Uterus (tissue), 4 donors: ENCODE measurements around the gene PABPN1L. TPM values are rescaled to one million over a fixed set of nuclear protein-coding genes. Genes with fewer than 3 reads are reported as not detected.
"Not testable (repeated sequence)": the region's sequence is repeated elsewhere in the genome, so short reads cannot be mapped to it uniquely, and the experiment has no call there.

Experiments used
- DNase-seq, 2 donors: peaks; one replicate each; pipeline ENCODE4 v3.0.0-alpha.2; 2019 to 2020
- H3K27ac ChIP-seq, 2 donors: fragments of 200-600 bp; sonication (generic); 1 replicate in 1 of 2; 2 replicates in 1 of 2; pipeline ENCODE4 v1.5.1; 2016 to 2018
- H3K27me3 ChIP-seq, 2 donors: fragments of 200-600 bp; sonication (generic); one replicate each; pipeline ENCODE4 v1.5.1; 2018 to 2019; ENCODE audit warnings: control low read depth in 1 of 2
- H3K36me3 ChIP-seq, 2 donors: fragments of 200-600 bp; sonication (generic); one replicate each; pipeline ENCODE4 v1.5.1; 2019; ENCODE audit warnings: control low read depth in 1 of 2
- H3K4me1 ChIP-seq, 2 donors: fragments of 200-600 bp; sonication (generic); one replicate each; pipeline ENCODE4 v1.5.1; 2018 to 2019; ENCODE audit warnings: control low read depth in 1 of 2
- H3K4me3 ChIP-seq, 2 donors: fragments of 200-600 bp; sonication (generic); 1 replicate in 1 of 2; 2 replicates in 1 of 2; pipeline ENCODE4 v1.5.1; 2018 to 2019; ENCODE audit warnings: mild to moderate bottlenecking in 1 of 2
- H3K9me3 ChIP-seq, 2 donors: fragments of 200-600 bp; sonication (generic); one replicate each; pipeline ENCODE4 v1.5.1; 2019; ENCODE audit warnings: control low read depth in 1 of 2
- POLR2A ChIP-seq, 2 donors: fragments of 450-650 bp; IDR thresholded peaks; one replicate each; pipeline ENCODE4 v1.6.1; 2016; ENCODE audit warnings: antibody characterized with exemption in 2 of 2, mild to moderate bottlenecking in 1 of 2, moderate library complexity in 1 of 2
- intact Hi-C: fragments of 100-400 bp; cut with DNase I; formaldehyde crosslinking; loops from one replicate; pipeline ENCODE4 v1.15.1; 2023; ENCODE audit warnings: low total_unique reads
- total RNA-seq, 4 donors: library from RNA; depleted of rRNA in 3 of 4; stranded (reverse); fragments of >200 nt in 3 of 4; gene quantifications; one replicate each; pipeline versions ENCODE4 v1.1.0 to v1.2.4, GENCODE V29; 2014 to 2023
- TF ChIP-seq, protein P1 (sequence below), 4 experiments: fragments of 200-600 bp in 2 of 4; fragments of 450-650 bp in 2 of 4; sonication (generic) in 2 of 4; IDR thresholded peaks; one replicate each; pipeline ENCODE4 v1.5.1; 2016 to 2019; ENCODE audit warnings: antibody characterized with exemption in 4 of 4, mild to moderate bottlenecking in 2 of 4, moderate library complexity in 1 of 4
- donor health status: DM: yes; HTN: yes; CAD: no.

The PABPN1L gene
- total RNA-seq, 4 donors from 2014 or later, result not detected

GRCh38 chr16:88896238-88897070 lies 30.0 kb upstream of the PABPN1L start:
- DNase-seq, result no peak
- Histone ChIP-seq H3K4me1 (no peaks in the 10 kb centered on the region), H3K27ac (no peak overlapping the region), H3K4me3 (no peak overlapping the region), H3K36me3 (no peaks in the 10 kb centered on the region), H3K9me3 (no peaks in the 10 kb centered on the region), H3K27me3 (no peaks in the 10 kb centered on the region)
- TF ChIP-seq POLR2A (IDR thresholded peaks at IDR 0.05), result no peak
- TF ChIP-seq, protein P1, sequence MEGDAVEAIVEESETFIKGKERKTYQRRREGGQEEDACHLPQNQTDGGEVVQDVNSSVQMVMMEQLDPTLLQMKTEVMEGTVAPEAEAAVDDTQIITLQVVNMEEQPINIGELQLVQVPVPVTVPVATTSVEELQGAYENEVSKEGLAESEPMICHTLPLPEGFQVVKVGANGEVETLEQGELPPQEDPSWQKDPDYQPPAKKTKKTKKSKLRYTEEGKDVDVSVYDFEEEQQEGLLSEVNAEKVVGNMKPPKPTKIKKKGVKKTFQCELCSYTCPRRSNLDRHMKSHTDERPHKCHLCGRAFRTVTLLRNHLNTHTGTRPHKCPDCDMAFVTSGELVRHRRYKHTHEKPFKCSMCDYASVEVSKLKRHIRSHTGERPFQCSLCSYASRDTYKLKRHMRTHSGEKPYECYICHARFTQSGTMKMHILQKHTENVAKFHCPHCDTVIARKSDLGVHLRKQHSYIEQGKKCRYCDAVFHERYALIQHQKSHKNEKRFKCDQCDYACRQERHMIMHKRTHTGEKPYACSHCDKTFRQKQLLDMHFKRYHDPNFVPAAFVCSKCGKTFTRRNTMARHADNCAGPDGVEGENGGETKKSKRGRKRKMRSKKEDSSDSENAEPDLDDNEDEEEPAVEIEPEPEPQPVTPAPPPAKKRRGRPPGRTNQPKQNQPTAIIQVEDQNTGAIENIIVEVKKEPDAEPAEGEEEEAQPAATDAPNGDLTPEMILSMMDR (IDR thresholded peaks at IDR 0.05), result no peak
- intact Hi-C loops, result no loop called here

- intact Hi-C loops, result no loop called here
- Histone ChIP-seq H3K4me3 (no peak overlapping the region), H3K27ac (no peak overlapping the region), H3K9me3 (no peaks in the 10 kb centered on the region), H3K36me3 (no peaks in the 10 kb centered on the region), H3K4me1 (no peaks in the 10 kb centered on the region), H3K27me3 (no peaks in the 10 kb centered on the region)
- TF ChIP-seq, protein P1 (IDR thresholded peaks at IDR 0.05), result no peak
- no peak for TF ChIP-seq POLR2A (IDR thresholded peaks at IDR 0.05)
- no peak for DNase-seq
These were observed 28.9 kb upstream of the PABPN1L start for GRCh38 chr16:88895335-88895734.

DNA sequence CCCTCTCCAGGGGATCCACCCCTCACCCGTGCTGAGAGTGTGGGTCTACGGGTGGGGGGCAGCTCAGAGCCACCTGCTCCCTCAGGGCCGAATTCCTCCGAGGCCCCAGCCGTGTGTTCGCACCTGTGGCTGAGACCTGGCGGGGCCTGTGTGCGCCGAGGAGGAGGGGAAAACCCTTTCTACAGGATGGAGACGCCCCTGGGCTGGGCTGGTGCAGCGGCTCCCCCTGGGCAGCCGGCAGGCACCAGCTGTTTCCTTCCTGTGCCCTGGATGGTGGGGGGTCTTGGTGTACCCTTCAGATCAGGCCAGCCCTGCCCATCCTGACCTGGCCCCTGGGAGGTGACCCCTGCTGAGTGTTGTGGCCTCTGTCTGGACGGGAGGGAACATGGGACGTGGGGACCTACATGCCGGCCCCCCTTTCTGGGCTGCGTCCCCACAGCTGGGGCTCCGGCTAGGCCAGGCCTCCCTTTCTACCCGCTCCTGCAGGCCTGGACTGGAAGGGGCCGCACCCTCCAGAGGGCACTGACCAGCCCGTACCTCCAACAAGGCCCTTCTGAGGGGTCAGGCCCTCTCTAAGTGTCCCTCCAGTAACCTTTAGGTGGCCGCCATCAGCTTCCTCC lies 28.3 kb upstream of the PABPN1L start:
- H3K9me3 ChIP-seq, result no peaks in the 10 kb centered on the region
- DNase-seq, result no peak
- H3K27ac ChIP-seq, result no peak overlapping the region
- H3K4me1 ChIP-seq, result no peaks in the 10 kb centered on the region
- H3K27me3 ChIP-seq, result no peaks in the 10 kb centered on the region
- no peak overlapping the region for H3K4me3 ChIP-seq
- intact Hi-C loops, result no loop called here
- no peaks in the 10 kb centered on the region for H3K36me3 ChIP-seq
- TF ChIP-seq, protein P1 (IDR thresholded peaks at IDR 0.05), result no peak

- intact Hi-C loops, H3K36me3 ChIP-seq, DNase-seq, H3K27me3 ChIP-seq, H3K9me3 ChIP-seq, H3K27ac ChIP-seq, H3K4me3 ChIP-seq, H3K4me1 ChIP-seq: not testable (repeated sequence)
These were observed 27.8 kb upstream of the PABPN1L start for GRCh38 chr16:88894266-88894665.

DNA sequence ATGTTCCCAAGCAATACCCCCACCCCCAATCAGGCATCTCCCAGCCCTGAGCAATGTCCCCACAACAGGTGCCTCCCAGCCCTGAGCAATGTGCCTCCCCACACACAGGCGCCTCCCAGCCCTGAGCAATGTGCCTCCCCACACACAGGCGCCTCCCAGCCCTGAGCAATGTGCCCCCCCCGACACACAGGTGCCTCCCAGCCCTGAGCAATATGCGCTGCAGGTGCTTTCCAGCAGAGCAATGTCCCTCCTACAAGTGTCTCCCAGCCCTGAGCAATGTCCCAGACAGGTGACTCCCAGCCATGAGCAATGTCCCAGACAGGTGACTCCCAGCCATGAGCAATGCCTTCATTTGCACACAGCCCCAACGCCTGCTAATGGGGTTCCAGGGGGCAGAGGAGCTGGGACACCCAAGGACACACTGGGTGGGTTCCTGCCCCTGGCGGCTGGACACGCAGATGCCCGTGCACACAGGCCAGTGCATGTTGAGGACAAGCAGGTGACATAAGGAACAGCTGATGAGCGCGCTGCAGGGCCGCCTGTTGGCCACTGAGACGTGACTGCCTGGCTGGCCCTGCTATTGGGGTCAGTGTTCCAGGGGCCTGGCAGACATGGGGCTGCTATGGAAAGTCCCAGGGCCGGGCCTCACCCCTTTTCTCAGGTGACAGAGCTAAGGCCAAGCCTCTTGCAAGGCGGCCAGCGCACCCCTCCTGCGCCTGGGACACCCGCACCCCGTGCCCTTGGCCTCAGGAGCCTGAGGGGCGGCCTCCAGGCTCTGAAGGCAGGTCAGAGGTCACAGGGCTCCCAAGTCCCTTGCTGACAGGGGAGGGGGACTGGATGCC lies 26.9 kb upstream of the PABPN1L start:
- no peak for TF ChIP-seq POLR2A (IDR thresholded peaks at IDR 0.05)
- TF ChIP-seq, protein P1 (IDR thresholded peaks at IDR 0.05), result no peak
- Histone ChIP-seq H3K27me3 (no peaks in the 10 kb centered on the region), H3K36me3 (no peaks in the 10 kb centered on the region), H3K4me1 (no peaks in the 10 kb centered on the region), H3K4me3 (no peak overlapping the region), H3K9me3 (no peaks in the 10 kb centered on the region), H3K27ac (no peak overlapping the region)
- intact Hi-C loops, result no loop called here
- DNase-seq, result no peak
